Cortex of kidney (tissue), 1 donor: Measurements from ENCODE around the gene DIAPH1.

Source experiments
- DNase-seq: peaks from one replicate; lab custom pipeline; 2025; lab: John Stamatoyannopoulos, UW

Gene DIAPH1

GRCh38 chr5:141618804-141619554 lies at the start of gene DIAPH1:
Gene DIAPH1 (minus strand): TSS chr5:141619000. CDS start chr5:141618914, 86 bp downstream.
- DNase-seq: no peak

GRCh38 chr5:141665995-141666940 lies 47.5 kb upstream of the DIAPH1 start:
- DNase-seq: no peak

GRCh38 chr5:141664733-141665461 lies 46.1 kb upstream of the DIAPH1 start:
- no peak for DNase-seq

DNA sequence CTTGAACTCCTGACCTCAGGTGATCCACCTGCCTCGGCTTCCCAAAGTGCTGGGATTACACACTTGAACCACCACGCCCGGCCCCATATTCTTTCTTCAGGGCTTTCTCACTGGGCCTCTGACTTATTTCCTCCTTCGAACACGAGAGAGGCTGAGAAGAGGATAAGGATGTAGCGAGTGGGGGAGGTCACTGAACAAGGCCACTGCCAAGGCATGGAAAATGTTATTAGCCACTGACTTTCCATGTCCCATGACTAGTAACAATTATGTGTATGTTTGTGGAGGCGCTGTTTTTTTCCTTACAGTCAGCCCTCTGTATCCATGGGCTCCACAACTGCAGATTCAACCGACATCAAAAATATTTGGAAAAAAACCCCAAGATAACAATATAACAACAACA lies 44.7 kb upstream of the DIAPH1 start:
- DNase-seq: no peak

GRCh38 chr5:141662028-141662427 lies 43.2 kb upstream of the DIAPH1 start:
- DNase-seq: no peak

- DNase-seq: no peak
Observed at GRCh38 chr5:141657937-141658545, 39.2 kb upstream of the DIAPH1 start.

DNA sequence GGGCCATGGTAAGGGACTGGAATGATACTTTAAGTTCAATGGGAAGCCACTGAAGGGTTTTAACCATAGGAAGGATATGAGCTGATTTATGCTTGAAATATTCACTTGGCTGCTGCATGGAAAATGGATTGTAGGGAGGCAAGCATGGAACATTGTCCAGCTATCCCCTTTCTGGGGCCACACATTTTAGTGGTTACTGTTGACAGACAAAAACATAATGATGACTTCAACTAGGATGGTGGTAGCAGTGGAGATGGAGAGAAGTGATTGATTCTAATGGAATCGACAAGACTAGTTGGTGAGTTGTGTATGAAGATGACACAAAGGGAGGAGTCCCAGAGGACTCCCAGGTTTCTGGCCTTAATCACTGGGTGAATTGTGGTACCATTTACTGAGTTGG lies 38.6 kb upstream of the DIAPH1 start:
- no peak for DNase-seq

DNA sequence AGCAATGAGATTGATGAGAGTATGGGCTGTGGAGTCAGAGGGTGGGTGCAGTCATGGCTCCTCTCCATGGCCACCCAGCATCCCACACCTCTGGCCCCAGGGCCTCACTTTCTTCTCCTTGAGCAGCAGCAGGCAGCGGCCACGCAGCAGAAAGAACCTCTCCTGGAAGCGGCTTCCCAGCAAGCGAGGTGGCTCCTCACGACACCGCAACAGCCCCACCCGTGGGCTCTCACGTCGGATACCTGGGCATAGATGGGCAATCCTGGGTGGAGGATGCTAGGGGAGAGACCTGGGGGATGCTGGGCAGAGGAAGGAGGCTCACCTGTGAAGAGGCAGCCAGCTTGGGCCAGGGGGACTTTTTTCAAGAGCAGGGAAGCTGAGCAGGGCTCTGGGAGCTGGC lies 37.6 kb upstream of the DIAPH1 start:
- DNase-seq: no peak

DNA sequence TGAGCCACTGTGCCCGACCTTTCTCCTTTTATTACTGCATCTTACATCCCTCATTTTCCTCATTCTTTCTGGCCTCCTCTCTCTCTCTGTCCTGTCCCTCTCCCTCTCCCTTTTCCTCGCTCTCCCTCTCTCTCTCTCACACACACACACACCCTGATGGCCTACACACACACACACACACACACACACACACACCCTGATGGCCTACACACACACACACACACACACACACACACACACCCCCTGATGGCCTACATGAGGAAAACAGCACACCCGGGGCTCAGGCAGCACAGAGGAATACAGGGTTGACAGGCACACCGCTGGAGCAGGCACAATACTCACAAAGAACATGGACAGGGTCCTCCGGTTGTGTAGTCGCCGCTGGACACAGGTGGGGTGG lies 36.2 kb upstream of the DIAPH1 start:
- no peak for DNase-seq

DNA sequence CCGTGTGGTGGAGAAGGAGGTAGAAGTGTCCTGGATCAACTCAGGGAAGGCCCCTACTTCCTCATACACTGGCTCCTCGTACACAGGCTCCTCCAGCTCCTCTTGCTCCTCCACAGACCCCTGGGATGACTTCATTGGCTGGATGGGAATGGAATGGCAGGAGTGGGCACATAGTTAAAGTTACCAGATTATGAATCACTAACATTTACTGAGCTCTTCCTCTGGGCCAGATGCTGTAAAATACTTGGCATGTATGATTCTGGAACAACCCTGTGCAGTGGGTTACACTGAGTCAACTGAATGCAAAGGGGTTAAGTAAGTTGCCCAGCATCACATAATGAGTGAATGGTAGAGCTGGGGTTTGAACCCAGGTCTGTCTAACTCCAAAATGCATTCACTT lies 35.5 kb upstream of the DIAPH1 start:
- DNase-seq: no peak

DNA sequence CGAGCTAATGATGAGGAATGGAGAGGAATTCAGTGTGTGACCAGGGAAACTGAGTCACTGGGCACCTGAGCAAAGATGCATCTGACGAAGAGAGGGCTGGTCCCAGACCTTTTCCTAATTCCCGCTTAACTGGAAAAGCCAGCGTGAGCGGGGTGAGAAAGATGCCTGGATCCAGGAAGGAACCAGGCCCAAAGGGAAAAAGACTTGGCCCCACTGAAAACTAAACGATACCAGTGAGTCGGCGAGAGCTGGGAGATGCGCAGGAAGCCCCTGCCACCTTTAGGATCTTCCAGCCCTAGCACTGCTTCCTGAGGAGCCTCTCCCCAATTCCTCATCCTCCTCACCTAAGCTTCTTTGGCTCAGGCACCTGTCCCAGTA lies 32.9 kb upstream of the DIAPH1 start:
- DNase-seq: no peak

GRCh38 chr5:141650851-141651727 lies 32.3 kb upstream of the DIAPH1 start, which contains the start of gene FCHSD1:
Gene FCHSD1 (minus strand): TSS chr5:141651418. CDS start chr5:141651368, 50 bp downstream.
- no peak for DNase-seq

GRCh38 chr5:141649972-141650371 lies 31.2 kb upstream of the DIAPH1 start:
- no peak for DNase-seq

GRCh38 chr5:141649056-141649688 lies 30.4 kb upstream of the DIAPH1 start:
- DNase-seq: no peak

- DNase-seq: no peak
Observed at GRCh38 chr5:141647851-141648250, 29.1 kb upstream of the DIAPH1 start.

GRCh38 chr5:141647242-141647641 lies 28.4 kb upstream of the DIAPH1 start:
- DNase-seq: no peak

DNA sequence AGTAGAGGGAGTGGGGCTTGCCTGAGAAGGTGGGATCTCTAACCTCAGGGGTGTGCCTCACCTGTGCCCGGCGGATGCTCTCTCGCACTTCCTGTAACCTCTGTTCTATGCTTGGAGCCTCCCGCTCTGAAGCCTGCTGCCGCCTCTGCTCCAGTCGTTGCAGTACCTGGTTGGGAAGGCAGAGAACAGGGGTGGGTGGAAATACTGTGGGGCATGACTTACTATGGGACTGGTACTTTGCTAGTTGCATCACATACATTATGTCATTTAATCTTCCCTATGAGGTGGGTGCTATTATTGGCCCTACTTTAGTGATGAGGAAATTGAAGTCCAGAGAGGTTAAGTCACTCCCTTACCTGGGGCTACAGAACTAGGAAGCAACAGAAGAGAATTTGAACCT lies 27.2 kb upstream of the DIAPH1 start:
- DNase-seq: no peak

- no peak for DNase-seq
Observed at GRCh38 chr5:141641634-141642267, 23.0 kb upstream of the DIAPH1 start.

DNA sequence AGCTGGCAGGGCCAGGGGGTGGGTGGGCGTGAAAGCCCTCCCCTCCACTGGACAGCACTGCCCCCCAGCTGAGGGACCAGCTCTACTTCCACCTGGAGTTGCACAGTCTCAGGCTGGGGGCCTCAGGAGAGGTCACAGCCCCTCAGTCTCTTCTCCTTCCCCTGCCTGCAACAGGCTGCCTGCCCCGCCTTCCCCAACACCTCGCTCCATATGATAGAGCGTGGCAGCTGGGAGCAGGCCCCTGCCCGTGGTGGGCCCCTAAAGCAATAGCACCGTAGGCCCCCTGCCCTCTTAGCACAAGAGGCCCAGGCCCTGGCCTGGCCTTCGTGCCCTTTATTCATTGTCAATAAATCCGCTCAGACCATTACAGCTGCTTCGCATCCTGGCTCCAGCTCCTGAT lies 21.9 kb upstream of the DIAPH1 start:
- no peak for DNase-seq

DNA sequence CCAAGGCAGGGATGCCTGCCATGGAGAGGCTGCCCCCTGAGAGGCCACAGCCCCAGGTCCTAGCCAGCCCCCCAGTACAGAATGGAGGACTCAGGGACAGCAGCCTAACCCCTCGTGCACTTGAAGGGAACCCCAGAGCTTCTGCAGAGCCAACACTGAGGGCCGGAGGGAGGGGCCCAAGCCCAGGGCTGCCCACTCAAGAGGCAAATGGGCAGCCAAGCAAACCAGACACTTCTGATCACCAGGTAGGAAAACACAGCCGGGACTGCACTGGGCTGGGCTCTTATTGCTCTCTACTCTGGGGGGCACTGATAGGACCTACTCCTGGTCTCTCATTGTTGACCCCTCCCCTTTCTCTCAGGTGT lies 21.2 kb upstream of the DIAPH1 start:
- DNase-seq: no peak
